ENCODE data around the gene UGT2B11. TPM values are rescaled to one million over a fixed set of nuclear protein-coding genes. Genes with fewer than 3 reads are reported as not detected.
"Not testable (repeated sequence)": the region's sequence is repeated elsewhere in the genome, so short reads cannot be mapped to it uniquely, and the experiment has no call there.

UGT2B11 gene
- total RNA-seq, 1 experiment from 2014 or later = not detected

DNA sequence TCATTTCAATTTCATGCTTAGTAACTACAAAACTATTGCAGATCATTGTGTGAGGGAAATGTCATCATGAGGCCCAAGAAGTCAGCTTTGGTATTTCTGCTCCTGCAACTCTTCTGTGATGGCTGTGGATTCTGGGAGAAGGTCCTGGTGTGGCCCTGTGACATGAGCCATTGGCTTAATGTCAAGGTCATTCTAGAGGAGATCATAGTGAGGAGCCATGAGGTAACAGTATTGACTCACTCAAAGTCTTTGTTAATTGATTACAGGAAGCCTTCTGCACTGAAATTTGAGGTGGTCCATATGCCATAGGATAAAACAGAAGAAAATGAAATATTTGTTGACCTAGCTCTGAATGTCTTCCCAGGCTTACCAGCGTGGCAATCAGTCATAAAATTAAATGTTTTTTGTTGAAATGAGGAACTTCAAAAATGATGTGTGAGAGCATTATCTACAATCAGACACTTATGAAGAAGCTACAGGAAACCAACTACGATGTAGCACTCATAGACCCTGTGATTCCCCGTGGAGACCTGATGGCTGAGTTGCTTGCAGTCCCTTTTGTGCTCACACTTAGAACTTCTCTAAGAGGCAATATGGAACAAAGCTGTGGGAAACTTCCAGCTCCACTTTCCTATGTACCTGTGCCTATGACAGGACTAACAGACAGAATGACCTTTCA, 28.2 kb upstream of the UGT2B11 start:
- not testable (repeated sequence) for ATAC-seq; BruUV-seq (replicated peaks)

DNA sequence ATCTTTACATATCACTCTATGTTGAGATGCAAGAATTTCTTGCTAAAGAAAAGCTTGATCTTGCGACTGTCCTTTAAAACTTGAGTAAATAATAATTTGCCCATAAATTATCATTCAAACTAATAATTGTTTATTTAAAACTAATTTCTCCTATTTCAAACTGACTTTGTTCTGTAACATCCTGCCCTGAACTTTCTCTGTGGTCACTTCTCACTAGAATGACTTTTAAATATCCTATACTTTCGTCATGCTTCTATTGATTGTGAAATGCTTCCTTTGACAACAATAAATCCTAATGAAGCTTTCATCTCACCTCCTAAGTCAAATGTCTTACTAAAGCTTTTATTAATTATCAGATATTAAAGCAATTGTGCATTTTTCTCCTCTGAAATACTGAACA, 27.2 kb upstream of the UGT2B11 start:
- H3K79me2 ChIP-seq (ENCODE audit: insufficient read depth, low read length); H3K4me1 ChIP-seq (ENCODE audit: control insufficient read depth in 1 of 2, insufficient read depth in 2 of 2, low read length in 2 of 2); H3K4me3 ChIP-seq (replicated peaks in 1 of 2; ENCODE audit: low read depth in 1 of 2, low read length in 2 of 2); intact Hi-C loops (cut with micrococcal nuclease); CTCF ChIA-PET; H2AFZ ChIP-seq (ENCODE audit: low read depth, low read length, poor library complexity, severe bottlenecking); H3K9me2 ChIP-seq (ENCODE audit: insufficient read depth); POLR2A ChIA-PET; H3K9ac ChIP-seq (ENCODE audit: low read length); RAD21 ChIA-PET (ENCODE audit: low non-redundant PET in 1 of 2, low total read pairs in 2 of 2, uncharacterized antibody in 2 of 2, unreplicated experiment in 2 of 2); H3K9me3 ChIP-seq (ENCODE audit: control insufficient read depth in 1 of 2, insufficient read depth in 1 of 2, low read depth in 1 of 2, low read length in 2 of 2); DNase-seq (ENCODE audit: low read depth, low spot score); H3K27ac ChIP-seq (ENCODE audit: low read depth, low read length); ATAC-seq; H3K4me2 ChIP-seq (ENCODE audit: low read length); H3K36me3 ChIP-seq (ENCODE audit: control insufficient read depth in 1 of 2, insufficient read depth in 2 of 2, low read length in 2 of 2); H3K27me3 ChIP-seq (ENCODE audit: insufficient read depth, low read length); H4K20me1 ChIP-seq (ENCODE audit: insufficient read depth); BruUV-seq (replicated peaks): not testable (repeated sequence)

More for the DNA sequence above, 28.2 kb upstream of the UGT2B11 start:
- H3K4me2 ChIP-seq (ENCODE audit: low read length); DNase-seq (ENCODE audit: low read depth, low spot score); CTCF ChIA-PET; H3K9me3 ChIP-seq (ENCODE audit: control insufficient read depth in 1 of 2, insufficient read depth in 1 of 2, low read depth in 1 of 2, low read length in 2 of 2); H3K9me2 ChIP-seq (ENCODE audit: insufficient read depth); H2AFZ ChIP-seq (ENCODE audit: low read depth, low read length, poor library complexity, severe bottlenecking); intact Hi-C loops (cut with micrococcal nuclease); H3K4me3 ChIP-seq (replicated peaks in 1 of 2; ENCODE audit: low read depth in 1 of 2, low read length in 2 of 2); POLR2A ChIA-PET; RAD21 ChIA-PET (ENCODE audit: low non-redundant PET in 1 of 2, low total read pairs in 2 of 2, uncharacterized antibody in 2 of 2, unreplicated experiment in 2 of 2); H3K27ac ChIP-seq (ENCODE audit: low read depth, low read length); H3K9ac ChIP-seq (ENCODE audit: low read length); H3K4me1 ChIP-seq (ENCODE audit: control insufficient read depth in 1 of 2, insufficient read depth in 2 of 2, low read length in 2 of 2); H3K36me3 ChIP-seq (ENCODE audit: control insufficient read depth in 1 of 2, insufficient read depth in 2 of 2, low read length in 2 of 2); H3K79me2 ChIP-seq (ENCODE audit: insufficient read depth, low read length); H4K20me1 ChIP-seq (ENCODE audit: insufficient read depth); H3K27me3 ChIP-seq (ENCODE audit: insufficient read depth, low read length): not testable (repeated sequence)

DNA sequence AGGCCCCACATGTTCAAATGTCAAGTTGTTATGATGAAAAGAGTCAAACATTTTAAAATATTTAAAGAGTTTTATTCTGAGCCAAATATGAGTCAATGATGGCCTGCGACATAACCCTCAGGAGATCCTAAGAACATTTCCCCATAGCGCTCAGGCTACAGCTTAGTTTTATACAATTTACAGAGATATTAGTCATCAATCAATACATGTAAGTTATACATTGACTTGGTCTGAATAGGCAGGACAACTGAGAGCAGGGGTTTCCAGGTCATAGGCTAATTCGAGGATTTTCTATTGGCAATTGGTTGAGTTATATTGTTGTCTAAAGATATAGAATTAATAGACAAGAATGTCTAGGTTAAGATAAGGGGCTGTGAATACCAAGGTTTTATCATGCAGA, 26.2 kb upstream of the UGT2B11 start:
- H3K36me3 ChIP-seq (ENCODE audit: control insufficient read depth in 1 of 2, insufficient read depth in 2 of 2, low read length in 2 of 2); H3K79me2 ChIP-seq (ENCODE audit: insufficient read depth, low read length); H3K9me3 ChIP-seq (ENCODE audit: control insufficient read depth in 1 of 2, insufficient read depth in 1 of 2, low read depth in 1 of 2, low read length in 2 of 2); BruUV-seq (replicated peaks); H4K20me1 ChIP-seq (ENCODE audit: insufficient read depth); DNase-seq (ENCODE audit: low read depth, low spot score); H3K9ac ChIP-seq (ENCODE audit: low read length); intact Hi-C loops (cut with micrococcal nuclease); H3K9me2 ChIP-seq (ENCODE audit: insufficient read depth); H3K4me3 ChIP-seq (replicated peaks in 1 of 2; ENCODE audit: low read depth in 1 of 2, low read length in 2 of 2); H2AFZ ChIP-seq (ENCODE audit: low read depth, low read length, poor library complexity, severe bottlenecking); POLR2A ChIA-PET; ATAC-seq; H3K27ac ChIP-seq (ENCODE audit: low read depth, low read length); H3K4me1 ChIP-seq (ENCODE audit: control insufficient read depth in 1 of 2, insufficient read depth in 2 of 2, low read length in 2 of 2); CTCF ChIA-PET; H3K4me2 ChIP-seq (ENCODE audit: low read length); H3K27me3 ChIP-seq (ENCODE audit: insufficient read depth, low read length): not testable (repeated sequence)
- RAD21 ChIA-PET (ENCODE audit: low non-redundant PET in 1 of 2, low total read pairs in 2 of 2, uncharacterized antibody in 2 of 2, unreplicated experiment in 2 of 2) = interaction anchor here in 1 of 2 experiments (0.7 kb wide), 1 partner anchor 68 kb away, joined by 3 read pairs; no protein-coding TSS in a partner anchor
